ENCODE measurements around the gene SPSB3.

- TF ChIP-seq POLR2A (IDR thresholded peaks at IDR 0.05): no peak
- TF ChIP-seq, protein P1, sequence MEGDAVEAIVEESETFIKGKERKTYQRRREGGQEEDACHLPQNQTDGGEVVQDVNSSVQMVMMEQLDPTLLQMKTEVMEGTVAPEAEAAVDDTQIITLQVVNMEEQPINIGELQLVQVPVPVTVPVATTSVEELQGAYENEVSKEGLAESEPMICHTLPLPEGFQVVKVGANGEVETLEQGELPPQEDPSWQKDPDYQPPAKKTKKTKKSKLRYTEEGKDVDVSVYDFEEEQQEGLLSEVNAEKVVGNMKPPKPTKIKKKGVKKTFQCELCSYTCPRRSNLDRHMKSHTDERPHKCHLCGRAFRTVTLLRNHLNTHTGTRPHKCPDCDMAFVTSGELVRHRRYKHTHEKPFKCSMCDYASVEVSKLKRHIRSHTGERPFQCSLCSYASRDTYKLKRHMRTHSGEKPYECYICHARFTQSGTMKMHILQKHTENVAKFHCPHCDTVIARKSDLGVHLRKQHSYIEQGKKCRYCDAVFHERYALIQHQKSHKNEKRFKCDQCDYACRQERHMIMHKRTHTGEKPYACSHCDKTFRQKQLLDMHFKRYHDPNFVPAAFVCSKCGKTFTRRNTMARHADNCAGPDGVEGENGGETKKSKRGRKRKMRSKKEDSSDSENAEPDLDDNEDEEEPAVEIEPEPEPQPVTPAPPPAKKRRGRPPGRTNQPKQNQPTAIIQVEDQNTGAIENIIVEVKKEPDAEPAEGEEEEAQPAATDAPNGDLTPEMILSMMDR (IDR thresholded peaks at IDR 0.05): no peak
Measured at GRCh38 chr16:1740234-1740633, 42.1 kb downstream of the SPSB3 start.
